NB4 (cell line): Measurements from ENCODE around the gene SCAMP1.

Experiments used
- MYC ChIP-seq: IDR thresholded peaks from 2 replicates; pipeline ENCODE4 v1.6.1; 2011; ENCODE audit warnings: low read depth, low read length
- POLR2A ChIP-seq: IDR thresholded peaks from 2 replicates; pipeline ENCODE4 v1.6.1; 2011; ENCODE audit warnings: mild to moderate bottlenecking; ENCODE audit not compliant: insufficient read length; ENCODE audit errors: extremely low read depth

- TF ChIP-seq POLR2A (no peak), MYC (no peak)
Measured at GRCh38 chr5:78492650-78493049, 132.2 kb downstream of the SCAMP1 start.
